Sigmoid colon (tissue), 7 donors: Measurements from ENCODE around the gene URB2. TPM values are rescaled to one million over a fixed set of nuclear protein-coding genes. Genes with fewer than 3 reads are reported as not detected.

Experiments
- DNase-seq: peaks from one replicate; pipeline ENCODE4 v3.0.0-alpha.2; 2019
- H3K27ac ChIP-seq, 4 donors: fragments of 200-600 bp; sonication (generic); one replicate each; pipeline ENCODE4 v1.5.1; 2016 to 2019; ENCODE audit warnings: mild to moderate bottlenecking in 1 of 4
- H3K27me3 ChIP-seq, 3 donors: fragments of 200-600 bp; sonication (generic); one replicate each; pipeline ENCODE4 v1.5.1; 2019; ENCODE audit warnings: mild to moderate bottlenecking in 1 of 3
- H3K36me3 ChIP-seq, 4 donors: fragments of 200-600 bp; sonication (generic); one replicate each; pipeline ENCODE4 v1.5.1; 2016 to 2019
- H3K4me1 ChIP-seq, 4 donors: fragments of 200-600 bp; sonication (generic); one replicate each; pipeline ENCODE4 v1.5.1; 2017 to 2019
- H3K4me3 ChIP-seq, 4 donors: fragments of 200-600 bp; sonication (generic); one replicate each; pipeline ENCODE4 v1.5.1; 2017 to 2019; ENCODE audit warnings: mild to moderate bottlenecking in 2 of 4, moderate library complexity in 1 of 4
- H3K9me3 ChIP-seq, 4 donors: fragments of 200-600 bp in 3 of 4; sonication (generic) in 3 of 4; one replicate each; pipeline versions ENCODE4 v1.5.1 to v1.6.1; 2013 to 2019
- EP300 ChIP-seq, 4 donors: sonication (generic); formaldehyde crosslinking; IDR thresholded peaks; one replicate each; pipeline ENCODE4 v1.6.1; 2017; ENCODE audit warnings: antibody characterized with exemption in 4 of 4
- POLR2A ChIP-seq, 2 donors: fragments of 450-650 bp; IDR thresholded peaks; one replicate each; pipeline ENCODE4 v1.6.1; 2016; ENCODE audit warnings: antibody characterized with exemption in 2 of 2, mild to moderate bottlenecking in 2 of 2, moderate library complexity in 2 of 2
- POLR2AphosphoS5 ChIP-seq, 4 donors: sonication (generic); formaldehyde crosslinking; IDR thresholded peaks; one replicate each; pipeline ENCODE4 v1.6.1; 2017; ENCODE audit warnings: antibody characterized with exemption in 4 of 4
- WGBS, 2 donors: extraction: QIAGEN DNeasy Blood & Tissue Kit; methylation state at CpG; one replicate each; pipeline ENCODE4 v1.1.7; 2013; 5-methylcytosine and 5-hydroxymethylcytosine counted together
- intact Hi-C: fragments of 100-400 bp; cut with DNase I; formaldehyde crosslinking; loops from one replicate; pipeline ENCODE4 v1.15.1; 2023
- polyA plus RNA-seq, 3 donors: library from polyadenylated mRNA; stranded (reverse); fragments of 200-250 nt; gene quantifications; one replicate each; pipeline ENCODE4 v1.2.3, GENCODE V29; 2013
- total RNA-seq, 4 donors: library from RNA; depleted of rRNA; stranded (reverse); fragments of >200 nt; gene quantifications; one replicate each; pipeline ENCODE4 v1.1.0, GENCODE V29; 2016
- TF ChIP-seq, protein P1 (sequence below), 4 experiments: fragments of 450-650 bp in 3 of 4; fragments of 200-600 bp in 1 of 4; IDR thresholded peaks; one replicate each; pipeline ENCODE4 v1.5.1; 2016 to 2019; ENCODE audit warnings: antibody characterized with exemption in 4 of 4, mild to moderate bottlenecking in 3 of 4, moderate library complexity in 2 of 4
- donor health status: healthy with polysubstance abuse.
- donor health status: Bipolar disorder and iron deficiency.
- donor health status: healthy.

Gene URB2
- total and polyA plus RNA-seq, 7 donors, result 0.60 to 11.7 (median 5.2) TPM

DNA sequence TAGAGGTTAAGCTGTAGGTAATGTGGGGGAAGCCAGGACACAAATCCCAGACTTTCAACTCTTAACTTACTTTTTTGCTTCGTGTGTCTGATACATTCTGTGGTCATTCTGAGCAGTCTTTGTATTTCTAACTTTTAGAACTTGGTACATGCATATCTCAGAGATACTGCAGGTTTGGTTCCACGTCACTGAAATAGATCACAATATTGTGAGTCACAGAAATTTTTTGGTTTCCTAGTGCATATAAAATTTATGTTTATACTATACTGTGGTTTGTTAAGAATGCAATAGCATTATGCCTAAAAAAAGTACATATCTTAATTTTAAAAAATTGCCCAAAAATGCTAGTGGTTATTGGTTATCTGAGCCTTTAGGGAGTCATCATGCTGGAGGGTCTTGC lies 3.2 kb downstream of the URB2 start:
- TF ChIP-seq POLR2A (IDR thresholded peaks at IDR 0.05), result no peak
- TF ChIP-seq EP300 (IDR thresholded peaks at IDR 0.05), result no peak
- TF ChIP-seq POLR2AphosphoS5 (IDR thresholded peaks at IDR 0.05), result no peak
- TF ChIP-seq, protein P1, sequence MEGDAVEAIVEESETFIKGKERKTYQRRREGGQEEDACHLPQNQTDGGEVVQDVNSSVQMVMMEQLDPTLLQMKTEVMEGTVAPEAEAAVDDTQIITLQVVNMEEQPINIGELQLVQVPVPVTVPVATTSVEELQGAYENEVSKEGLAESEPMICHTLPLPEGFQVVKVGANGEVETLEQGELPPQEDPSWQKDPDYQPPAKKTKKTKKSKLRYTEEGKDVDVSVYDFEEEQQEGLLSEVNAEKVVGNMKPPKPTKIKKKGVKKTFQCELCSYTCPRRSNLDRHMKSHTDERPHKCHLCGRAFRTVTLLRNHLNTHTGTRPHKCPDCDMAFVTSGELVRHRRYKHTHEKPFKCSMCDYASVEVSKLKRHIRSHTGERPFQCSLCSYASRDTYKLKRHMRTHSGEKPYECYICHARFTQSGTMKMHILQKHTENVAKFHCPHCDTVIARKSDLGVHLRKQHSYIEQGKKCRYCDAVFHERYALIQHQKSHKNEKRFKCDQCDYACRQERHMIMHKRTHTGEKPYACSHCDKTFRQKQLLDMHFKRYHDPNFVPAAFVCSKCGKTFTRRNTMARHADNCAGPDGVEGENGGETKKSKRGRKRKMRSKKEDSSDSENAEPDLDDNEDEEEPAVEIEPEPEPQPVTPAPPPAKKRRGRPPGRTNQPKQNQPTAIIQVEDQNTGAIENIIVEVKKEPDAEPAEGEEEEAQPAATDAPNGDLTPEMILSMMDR (IDR thresholded peaks at IDR 0.05), result no peak
- Histone ChIP-seq H3K36me3 (peaks cover 0 to 5% (median 0%) of the 10 kb centered on the region in 4 donors), H3K27ac (no peak overlapping the region), H3K9me3 (no peaks in the 10 kb centered on the region), H3K4me1 (peaks cover 0 to 23% (median 19%) of the 10 kb centered on the region in 4 donors), H3K27me3 (no peaks in the 10 kb centered on the region), H3K4me3 (no peak overlapping the region)
- no peak for DNase-seq
- intact Hi-C loops, result no loop called here
- WGBS, 2 donors, result 89 to 90% methylated on average over 2 of the region's 2 CpGs

DNA sequence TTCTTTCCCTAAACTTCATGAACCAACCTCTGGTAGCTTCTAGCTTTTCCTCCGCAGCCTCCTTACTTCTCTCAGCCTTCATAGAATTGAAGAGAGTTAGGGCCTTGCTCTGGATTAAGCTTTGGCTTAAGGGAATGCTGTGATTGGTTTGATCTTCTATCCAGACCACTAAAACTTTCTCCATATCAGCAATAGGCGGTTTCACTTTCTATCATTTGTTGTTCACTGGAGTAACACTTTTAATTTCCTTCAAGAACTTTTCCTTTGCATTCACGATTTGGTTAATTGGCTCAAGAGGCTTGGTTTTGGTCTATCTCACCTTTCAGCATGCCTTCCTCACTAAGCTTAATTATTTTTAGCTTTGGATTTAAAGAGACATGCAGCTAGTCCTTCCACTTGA lies 5.1 kb downstream of the URB2 start:
- 76 to 82% methylated on average over 3 of the region's 3 CpGs for WGBS, 2 donors
- H3K27me3 ChIP-seq, result no peaks in the 10 kb centered on the region
- no peak overlapping the region for H3K4me3 ChIP-seq
- H3K9me3 ChIP-seq, result no peaks in the 10 kb centered on the region
- intact Hi-C loops, result no loop called here
- peaks cover 0 to 13% (median 12%) of the 10 kb centered on the region in 4 donors for H3K4me1 ChIP-seq
- peaks cover 0 to 24% (median 12%) of the 10 kb centered on the region in 4 donors for H3K36me3 ChIP-seq
- H3K27ac ChIP-seq, result no peak overlapping the region
- DNase-seq, result no peak
- TF ChIP-seq, protein P1 (IDR thresholded peaks at IDR 0.05), result no peak
- no peak for TF ChIP-seq POLR2AphosphoS5 (IDR thresholded peaks at IDR 0.05)
- no peak for TF ChIP-seq EP300 (IDR thresholded peaks at IDR 0.05)
- no peak for TF ChIP-seq POLR2A (IDR thresholded peaks at IDR 0.05)

DNA sequence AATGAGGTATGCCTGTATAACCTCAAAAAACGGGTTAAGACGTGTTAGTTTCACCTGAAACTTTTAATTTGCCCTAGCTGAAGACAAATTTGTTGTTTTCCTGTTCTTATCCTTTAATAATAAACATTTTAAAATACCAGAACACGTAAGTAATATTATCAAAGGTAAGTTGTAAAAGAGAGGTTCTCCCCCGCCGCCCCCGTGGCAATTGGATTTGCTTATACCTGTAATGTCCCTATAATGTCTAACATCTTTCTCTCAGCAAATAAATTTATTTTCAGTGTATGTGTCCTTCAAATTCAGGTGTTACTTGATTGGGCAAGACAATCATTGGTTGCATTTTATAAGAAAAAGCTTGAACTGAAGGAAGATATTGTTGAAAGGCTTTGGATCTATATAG lies 5.9 kb downstream of the URB2 start:
- no peaks in the 10 kb centered on the region for H3K27me3 ChIP-seq
- H3K4me1 ChIP-seq, result peaks cover 0 to 7% (median 6%) of the 10 kb centered on the region in 4 donors
- H3K27ac ChIP-seq, result no peak overlapping the region
- TF ChIP-seq, protein P1 (IDR thresholded peaks at IDR 0.05), result no peak
- no peak for TF ChIP-seq EP300 (IDR thresholded peaks at IDR 0.05)
- no peak for TF ChIP-seq POLR2AphosphoS5 (IDR thresholded peaks at IDR 0.05)
- no peak for TF ChIP-seq POLR2A (IDR thresholded peaks at IDR 0.05)
- no peaks in the 10 kb centered on the region for H3K9me3 ChIP-seq
- whole genome bisulfite sequencing, 2 donors, result 92 to 94% methylated on average over 6 of the region's 6 CpGs
- DNase-seq, result no peak
- H3K4me3 ChIP-seq, result no peak overlapping the region
- intact Hi-C loops, result no loop called here
- H3K36me3 ChIP-seq, result peaks cover 6 to 32% (median 19%) of the 10 kb centered on the region in 4 donors

DNA sequence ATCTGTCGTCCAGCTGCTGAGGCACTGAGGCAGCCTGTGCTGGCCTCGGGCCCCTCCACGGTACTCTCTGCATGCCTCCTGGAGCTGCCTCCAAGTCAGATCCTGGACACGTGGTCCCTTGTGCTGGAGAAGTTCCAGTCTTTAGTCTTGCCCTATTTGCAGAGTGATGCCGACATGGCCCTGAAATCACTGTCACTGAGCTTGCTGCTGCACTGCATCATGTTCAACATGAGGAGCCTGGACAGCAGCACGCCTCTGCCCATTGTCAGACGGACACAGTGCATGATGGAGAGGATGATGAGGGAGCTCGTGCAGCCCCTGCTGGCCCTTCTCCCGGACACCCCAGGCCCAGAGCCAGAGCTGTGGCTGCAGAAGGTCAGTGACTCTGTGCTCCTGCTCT lies 10.0 kb downstream of the URB2 start:
- no peak overlapping the region for H3K27ac ChIP-seq
- intact Hi-C loops, result no loop called here
- no peaks in the 10 kb centered on the region for H3K9me3 ChIP-seq
- H3K4me3 ChIP-seq, result no peak overlapping the region
- no peak for DNase-seq
- peaks cover 11 to 52% (median 34%) of the 10 kb centered on the region in 4 donors for H3K36me3 ChIP-seq
- no peaks in the 10 kb centered on the region for H3K4me1 ChIP-seq
- TF ChIP-seq POLR2A (IDR thresholded peaks at IDR 0.05), result no peak
- TF ChIP-seq POLR2AphosphoS5 (IDR thresholded peaks at IDR 0.05), result no peak
- TF ChIP-seq EP300 (IDR thresholded peaks at IDR 0.05), result no peak
- TF ChIP-seq, protein P1 (IDR thresholded peaks at IDR 0.05), result no peak
- H3K27me3 ChIP-seq, result no peaks in the 10 kb centered on the region
- 94 to 95% methylated on average over 9 of the region's 9 CpGs for WGBS, 2 donors

DNA sequence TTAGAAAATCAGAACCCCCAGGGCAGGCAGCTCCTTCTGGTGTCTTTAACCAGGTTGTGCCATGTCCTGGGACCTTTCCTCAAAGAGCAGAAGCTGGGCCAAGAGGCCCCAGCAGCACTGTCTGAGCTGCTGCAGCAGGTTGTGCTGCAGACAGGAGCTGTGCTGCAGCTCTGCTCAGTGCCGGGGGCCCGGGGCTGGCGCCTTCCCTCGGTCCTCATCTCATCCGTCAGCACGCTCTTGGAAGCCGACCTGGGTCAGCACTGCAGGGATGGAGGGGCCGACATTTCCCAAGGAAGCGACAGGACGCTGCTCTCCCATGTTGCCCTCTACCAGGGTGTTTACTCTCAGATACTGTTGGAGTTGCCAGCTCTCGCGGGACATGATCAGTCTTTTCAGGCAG lies 11.7 kb downstream of the URB2 start:
- Histone ChIP-seq H3K36me3 (peaks cover 11 to 52% (median 34%) of the 10 kb centered on the region in 4 donors), H3K9me3 (no peaks in the 10 kb centered on the region), H3K27ac (no peak overlapping the region), H3K27me3 (no peaks in the 10 kb centered on the region), H3K4me1 (peaks cover 0 to 4% (median 0%) of the 10 kb centered on the region in 4 donors), H3K4me3 (no peak overlapping the region)
- no peak for DNase-seq
- no peak for TF ChIP-seq POLR2A (IDR thresholded peaks at IDR 0.05)
- TF ChIP-seq POLR2AphosphoS5 (IDR thresholded peaks at IDR 0.05), result no peak
- WGBS, 2 donors, result 96 to 97% methylated on average over 12 of the region's 12 CpGs
- intact Hi-C loops, result no loop called here
